ENCODE data around the gene SIT1. TPM values are rescaled to one million over a fixed set of nuclear protein-coding genes. Genes with fewer than 3 reads are reported as not detected.

Gene SIT1
- total RNA-seq, 1 donor from 2014 or later: 3.4 TPM

DNA sequence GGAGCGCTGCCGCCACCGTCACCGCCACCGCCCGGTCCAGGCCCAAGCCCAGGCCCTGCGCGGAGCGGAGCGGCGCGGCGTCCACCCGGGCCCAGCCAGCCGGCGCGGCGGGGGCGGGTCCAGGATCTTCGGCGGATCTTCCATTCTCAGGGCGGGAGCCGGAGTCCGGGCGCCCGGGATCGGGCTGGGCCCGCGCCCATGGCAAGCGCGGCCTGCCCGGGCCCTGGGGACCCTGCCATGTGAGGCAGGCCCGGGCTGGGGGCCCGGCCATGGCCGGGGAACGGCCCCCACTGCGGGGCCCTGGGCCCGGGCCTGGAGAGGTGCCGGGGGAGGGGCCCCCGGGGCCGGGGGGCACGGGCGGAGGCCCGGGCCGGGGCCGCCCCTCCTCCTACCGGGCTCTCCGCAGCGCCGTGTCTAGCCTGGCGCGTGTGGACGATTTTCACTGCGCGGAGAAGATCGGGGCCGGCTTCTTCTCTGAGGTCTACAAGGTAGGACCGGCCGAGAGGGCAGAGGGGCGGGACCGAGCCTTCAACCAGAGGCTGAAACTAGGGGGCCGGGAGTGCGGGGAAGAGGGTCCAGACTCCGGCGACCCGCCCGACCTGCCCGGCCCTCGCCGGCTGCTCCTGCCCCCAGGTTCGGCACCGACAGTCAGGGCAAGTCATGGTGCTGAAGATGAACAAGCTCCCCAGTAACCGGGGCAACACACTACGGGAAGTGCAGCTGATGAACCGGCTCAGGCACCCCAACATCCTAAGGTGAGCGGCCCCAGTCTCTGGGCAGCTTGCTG is 45.2 kb downstream of the SIT1 start:
- peaks cover 6% of the 10 kb centered on the region for H3K27me3 Mint-ChIP-seq (ENCODE audit: unreplicated experiment)
- H3K9me3 Mint-ChIP-seq (ENCODE audit: unreplicated experiment): peaks cover 10% of the 10 kb centered on the region
- H3K27ac Mint-ChIP-seq (ENCODE audit: unreplicated experiment): no peak overlapping the region
- H3K36me3 Mint-ChIP-seq (ENCODE audit: unreplicated experiment): no peaks in the 10 kb centered on the region
- peaks cover 5% of the 10 kb centered on the region for H3K4me1 Mint-ChIP-seq (ENCODE audit: low read depth, unreplicated experiment)
- TF ChIP-seq, protein P1, sequence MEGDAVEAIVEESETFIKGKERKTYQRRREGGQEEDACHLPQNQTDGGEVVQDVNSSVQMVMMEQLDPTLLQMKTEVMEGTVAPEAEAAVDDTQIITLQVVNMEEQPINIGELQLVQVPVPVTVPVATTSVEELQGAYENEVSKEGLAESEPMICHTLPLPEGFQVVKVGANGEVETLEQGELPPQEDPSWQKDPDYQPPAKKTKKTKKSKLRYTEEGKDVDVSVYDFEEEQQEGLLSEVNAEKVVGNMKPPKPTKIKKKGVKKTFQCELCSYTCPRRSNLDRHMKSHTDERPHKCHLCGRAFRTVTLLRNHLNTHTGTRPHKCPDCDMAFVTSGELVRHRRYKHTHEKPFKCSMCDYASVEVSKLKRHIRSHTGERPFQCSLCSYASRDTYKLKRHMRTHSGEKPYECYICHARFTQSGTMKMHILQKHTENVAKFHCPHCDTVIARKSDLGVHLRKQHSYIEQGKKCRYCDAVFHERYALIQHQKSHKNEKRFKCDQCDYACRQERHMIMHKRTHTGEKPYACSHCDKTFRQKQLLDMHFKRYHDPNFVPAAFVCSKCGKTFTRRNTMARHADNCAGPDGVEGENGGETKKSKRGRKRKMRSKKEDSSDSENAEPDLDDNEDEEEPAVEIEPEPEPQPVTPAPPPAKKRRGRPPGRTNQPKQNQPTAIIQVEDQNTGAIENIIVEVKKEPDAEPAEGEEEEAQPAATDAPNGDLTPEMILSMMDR (IDR thresholded peaks at IDR 0.05; ENCODE audit: partially characterized antibody, unreplicated experiment): no peak
- H3K4me3 Mint-ChIP-seq (ENCODE audit: unreplicated experiment): peak overlapping the region; percentile 84
- DNase-seq: peak; percentile 55

DNA sequence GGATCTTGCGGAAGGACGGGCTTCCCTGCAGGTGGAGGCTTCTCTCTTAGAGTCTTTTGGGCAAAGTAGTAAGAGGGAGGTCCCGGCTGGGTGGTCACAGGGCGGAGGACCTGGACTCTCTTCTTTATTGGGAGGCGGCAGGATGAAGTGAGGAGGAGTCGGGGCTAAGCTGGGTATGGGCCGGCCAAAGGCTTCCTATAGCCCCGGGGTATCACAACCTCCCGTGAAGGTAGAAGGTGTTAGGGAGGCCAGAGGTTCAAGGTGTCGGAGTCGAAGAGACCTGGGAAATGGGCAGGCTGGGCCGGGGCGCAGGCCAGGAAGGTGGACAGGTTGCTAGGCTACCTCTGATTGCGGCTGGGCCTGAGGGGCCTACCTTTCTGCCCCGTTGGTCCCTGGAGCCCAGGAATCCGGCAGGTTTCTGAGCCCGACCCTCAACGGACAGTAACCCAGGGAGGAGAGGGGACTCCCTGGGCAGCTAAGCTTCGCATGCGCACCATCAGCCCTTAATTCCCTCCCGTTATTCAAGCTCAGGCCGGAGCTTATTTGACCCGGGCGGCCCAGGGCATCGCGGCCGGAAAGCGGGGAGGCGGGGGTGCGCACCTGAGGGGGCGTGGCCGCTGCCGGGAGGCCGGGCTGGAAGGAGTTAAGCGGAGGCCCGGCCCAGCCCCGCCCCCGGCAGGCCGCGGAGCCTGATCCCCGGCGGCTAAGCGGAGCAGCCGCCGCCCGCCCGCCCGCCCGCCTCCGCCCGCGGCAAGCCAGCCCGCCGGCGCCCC is 46.0 kb downstream of the SIT1 start, which contains the start of gene TESK1:
Gene TESK1 (plus strand): TSS at position 685 of the 773 bp plus-strand sequence. CDS start 358 bp downstream, outside the sequence.
- peak; percentile 83 for DNase-seq
- H3K4me3 Mint-ChIP-seq (ENCODE audit: unreplicated experiment): peak within 1 kb of the TSS; percentile 99
- peaks cover 10% of the 10 kb centered on the region for H3K9me3 Mint-ChIP-seq (ENCODE audit: unreplicated experiment)
- H3K27me3 Mint-ChIP-seq (ENCODE audit: unreplicated experiment): peaks cover 6% of the 10 kb centered on the region
- H3K4me1 Mint-ChIP-seq (ENCODE audit: low read depth, unreplicated experiment): peaks cover 5% of the 10 kb centered on the region
- peak within 1 kb of the TSS; percentile 90 for H3K27ac Mint-ChIP-seq (ENCODE audit: unreplicated experiment)
- TF ChIP-seq, protein P1 (IDR thresholded peaks at IDR 0.05; ENCODE audit: partially characterized antibody, unreplicated experiment): no peak
- H3K36me3 Mint-ChIP-seq (ENCODE audit: unreplicated experiment): no peaks in the 10 kb centered on the region

DNA sequence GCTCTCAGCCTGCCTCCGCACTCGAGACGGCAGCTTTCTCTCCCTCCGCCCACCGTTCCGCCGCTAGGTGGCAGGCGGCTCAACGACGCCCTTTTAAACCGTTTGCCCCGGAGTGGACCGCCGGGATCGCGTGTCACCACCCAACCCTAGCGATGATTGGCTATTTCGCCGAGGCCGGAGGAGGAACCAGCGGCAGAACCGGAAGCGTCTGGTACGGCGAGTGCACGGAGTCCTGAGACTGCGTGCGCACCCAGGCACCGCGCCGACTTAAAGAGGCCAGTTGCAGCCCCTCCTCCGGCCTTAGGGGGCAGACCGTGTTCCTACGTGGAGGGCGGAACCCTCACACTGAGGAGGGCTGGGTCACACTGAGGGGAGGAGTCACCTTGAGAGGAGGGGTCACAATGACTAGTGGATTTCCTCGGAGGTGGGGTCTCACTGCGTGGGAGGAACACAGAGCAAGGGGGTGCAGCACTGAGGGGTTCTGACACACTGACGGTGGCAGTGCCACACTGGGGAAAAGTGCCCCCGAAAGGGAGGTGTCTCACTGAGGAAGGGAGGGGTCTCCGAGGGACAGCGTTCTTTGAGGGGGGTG is 46.6 kb downstream of the SIT1 start:
- TF ChIP-seq, protein P1 (IDR thresholded peaks at IDR 0.05; ENCODE audit: partially characterized antibody, unreplicated experiment): peak; percentile 94
- H3K27ac Mint-ChIP-seq (ENCODE audit: unreplicated experiment): peak overlapping the region; percentile 94
- peak overlapping the region; percentile 99 for H3K4me3 Mint-ChIP-seq (ENCODE audit: unreplicated experiment)
- H3K36me3 Mint-ChIP-seq (ENCODE audit: unreplicated experiment): no peaks in the 10 kb centered on the region
- peaks cover 5% of the 10 kb centered on the region for H3K4me1 Mint-ChIP-seq (ENCODE audit: low read depth, unreplicated experiment)
- peak; percentile 99 for DNase-seq
- peaks cover 6% of the 10 kb centered on the region for H3K27me3 Mint-ChIP-seq (ENCODE audit: unreplicated experiment)
- H3K9me3 Mint-ChIP-seq (ENCODE audit: unreplicated experiment): peaks cover 10% of the 10 kb centered on the region

DNA sequence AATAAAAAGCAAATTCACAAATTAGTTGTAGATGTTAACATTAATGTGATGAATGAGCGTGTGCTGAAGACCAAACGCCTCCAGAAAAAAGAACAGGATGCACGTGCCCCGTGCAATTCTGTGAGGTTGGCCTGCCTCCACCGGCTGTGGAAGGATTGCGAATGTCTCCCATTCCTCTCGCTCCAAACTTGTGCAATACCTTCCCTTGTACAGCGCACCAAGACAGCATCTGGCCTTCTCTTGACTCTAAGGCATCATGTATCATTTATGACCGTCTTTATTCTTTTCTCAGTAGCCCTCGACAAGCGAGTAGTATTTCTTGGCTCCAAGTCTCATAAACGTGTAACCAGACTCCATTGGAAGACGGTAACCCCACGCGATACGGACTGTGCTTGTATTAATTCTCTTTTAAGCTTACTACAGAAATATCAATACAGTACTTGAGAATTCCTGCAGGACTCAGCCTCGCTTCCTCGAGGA is 47.2 kb downstream of the SIT1 start:
- H3K9me3 Mint-ChIP-seq (ENCODE audit: unreplicated experiment): peaks cover 10% of the 10 kb centered on the region
- TF ChIP-seq, protein P1 (IDR thresholded peaks at IDR 0.05; ENCODE audit: partially characterized antibody, unreplicated experiment): no peak
- DNase-seq: no peak
- H3K27ac Mint-ChIP-seq (ENCODE audit: unreplicated experiment): peak overlapping the region; percentile 94
- peaks cover 5% of the 10 kb centered on the region for H3K4me1 Mint-ChIP-seq (ENCODE audit: low read depth, unreplicated experiment)
- H3K4me3 Mint-ChIP-seq (ENCODE audit: unreplicated experiment): peak overlapping the region; percentile 99
- no peaks in the 10 kb centered on the region for H3K36me3 Mint-ChIP-seq (ENCODE audit: unreplicated experiment)
- H3K27me3 Mint-ChIP-seq (ENCODE audit: unreplicated experiment): peaks cover 6% of the 10 kb centered on the region
